ENCODE results near the gene MRI1. TPM values are rescaled to one million over a fixed set of nuclear protein-coding genes. Genes with fewer than 3 reads are reported as not detected.
"Not testable (repeated sequence)": the region's sequence is repeated elsewhere in the genome, so short reads cannot be mapped to it uniquely, and the experiment has no call there.

The MRI1 gene
- total RNA-seq, 4 donors from 2014 or later = 63.0 to 304 (median 99.2) TPM

- TF ChIP-seq POLR2A (IDR thresholded peaks at IDR 0.05) (no peak), POLR2AphosphoS5 (IDR thresholded peaks at IDR 0.05) (peak in 1 of 3 donors; percentile 12), CTCF (IDR thresholded peaks at IDR 0.05) (no peak)
- Histone ChIP-seq H3K4me1 (peaks cover 5 to 35% (median 23%) of the 10 kb centered on the region in 4 donors), H3K36me3 (no peaks in the 10 kb centered on the region), H3K4me3 (no peak overlapping the region), H3K27me3 (no peaks in the 10 kb centered on the region), H3K27ac (peak overlapping the region; percentile 64 to 74 (median 72)), H3K9me3 (no peaks in the 10 kb centered on the region)
- DNase-seq = peak; percentile 38
- intact Hi-C loops (cut with DNase I; ENCODE audit: low total_unique reads) (no loop called here), in situ Hi-C loops (cut with MboI; ENCODE audit: low pct_ligation_motif_present in 1 of 4, low pct_unique_long_range_greater_than_20kb in 1 of 4, low sequenced_read_pairs in 3 of 4) (no loop called here)
- 47 to 48% methylated on average over 4 to 8 of the region's 8 CpGs for WGBS, 2 donors (ENCODE audit: low coverage in 1 of 2)
Observed at GRCh38 chr19:13788991-13789390, 24.7 kb downstream of the MRI1 start.

- Histone ChIP-seq H3K27ac (no peak overlapping the region), H3K9me3 (no peaks in the 10 kb centered on the region), H3K4me3 (no peak overlapping the region), H3K27me3 (no peaks in the 10 kb centered on the region), H3K36me3 (no peaks in the 10 kb centered on the region), H3K4me1 (peaks cover 0 to 35% (median 25%) of the 10 kb centered on the region in 4 donors)
- in situ Hi-C loops (cut with MboI; ENCODE audit: low pct_ligation_motif_present in 1 of 4, low pct_unique_long_range_greater_than_20kb in 1 of 4, low sequenced_read_pairs in 3 of 4) = no loop called here
- no peak for DNase-seq
- TF ChIP-seq POLR2AphosphoS5 (IDR thresholded peaks at IDR 0.05) (no peak), CTCF (IDR thresholded peaks at IDR 0.05) (no peak), POLR2A (IDR thresholded peaks at IDR 0.05) (no peak), EP300 (IDR thresholded peaks at IDR 0.05; ENCODE audit: low read depth) (no peak)
- intact Hi-C loops (cut with DNase I; ENCODE audit: low total_unique reads) = loop anchor here (5.0 kb wide), 1 partner anchor 57 kb away; no protein-coding TSS in a partner anchor
- 72 to 74% methylated on average over 7 to 8 of the region's 8 CpGs for WGBS, 2 donors (ENCODE audit: low coverage in 1 of 2)
Observed at GRCh38 chr19:13790354-13790753, 26.0 kb downstream of the MRI1 start.

- 77 to 80% methylated on average over 1 to 9 of the region's 9 CpGs for WGBS, 2 donors (ENCODE audit: low coverage in 1 of 2)
- Histone ChIP-seq H3K4me1 (peaks cover 9 to 46% (median 37%) of the 10 kb centered on the region in 4 donors), H3K27ac (peak overlapping the region in 3 of 4 donors; percentile 92 to 95 (median 92))
- H3K36me3 ChIP-seq; H3K4me3 ChIP-seq; DNase-seq; H3K27me3 ChIP-seq; H3K9me3 ChIP-seq; in situ Hi-C loops (cut with MboI; ENCODE audit: low pct_ligation_motif_present in 1 of 4, low pct_unique_long_range_greater_than_20kb in 1 of 4, low sequenced_read_pairs in 3 of 4): not testable (repeated sequence)
- intact Hi-C loops (cut with DNase I; ENCODE audit: low total_unique reads) = loop anchor here (5.0 kb wide), 1 partner anchor 54 kb away; no protein-coding TSS in a partner anchor
Observed at GRCh38 chr19:13793317-13793716, 29.0 kb downstream of the MRI1 start.

GRCh38 chr19:13794398-13794756 lies 30.1 kb downstream of the MRI1 start:
- Histone ChIP-seq H3K4me1 (peaks cover 9 to 38% (median 32%) of the 10 kb centered on the region in 4 donors), H3K9me3 (no peaks in the 10 kb centered on the region), H3K27me3 (no peaks in the 10 kb centered on the region), H3K27ac (peak overlapping the region; percentile 91 to 95 (median 92)), H3K4me3 (peak overlapping the region; percentile 72 to 96 (median 78)), H3K36me3 (no peaks in the 10 kb centered on the region)
- in situ Hi-C loops (cut with MboI; ENCODE audit: low pct_ligation_motif_present in 1 of 4, low pct_unique_long_range_greater_than_20kb in 1 of 4, low sequenced_read_pairs in 3 of 4) (no loop called here), intact Hi-C loops (cut with DNase I; ENCODE audit: low total_unique reads) (loop anchor here (5.0 kb wide), 1 partner anchor 53 kb away; no protein-coding TSS in a partner anchor)
- 0 to 4% methylated on average over 3 to 8 of the region's 8 CpGs for WGBS, 2 donors (ENCODE audit: low coverage in 1 of 2)
- peak; percentile 78 for DNase-seq
- TF ChIP-seq POLR2AphosphoS5 (IDR thresholded peaks at IDR 0.05) (peak in 1 of 3 donors; percentile 38), EP300 (IDR thresholded peaks at IDR 0.05; ENCODE audit: low read depth) (no peak)

- Histone ChIP-seq H3K27ac (peak within 1 kb of the TSS; percentile 92 to 95 (median 92)), H3K4me3 (peak within 1 kb of the TSS; percentile 75 to 96 (median 88)), H3K36me3 (no peaks in the 10 kb centered on the region), H3K27me3 (no peaks in the 10 kb centered on the region), H3K4me1 (peaks cover 9 to 36% (median 32%) of the 10 kb centered on the region in 4 donors), H3K9me3 (no peaks in the 10 kb centered on the region)
- WGBS, 2 donors (ENCODE audit: low coverage in 1 of 2) = 1 to 20% methylated on average over 1 to 64 of the region's 71 CpGs
- TF ChIP-seq POLR2A (IDR thresholded peaks at IDR 0.05) (peak; percentile 70), EP300 (IDR thresholded peaks at IDR 0.05; ENCODE audit: low read depth) (no peak), POLR2AphosphoS5 (IDR thresholded peaks at IDR 0.05) (peak; percentile 50 to 75 (median 60)), CTCF (IDR thresholded peaks at IDR 0.05) (no peak)
- in situ Hi-C loops (cut with MboI; ENCODE audit: low pct_ligation_motif_present in 1 of 4, low pct_unique_long_range_greater_than_20kb in 1 of 4, low sequenced_read_pairs in 3 of 4) (no loop called here), intact Hi-C loops (cut with DNase I; ENCODE audit: low total_unique reads) (loop anchor here (5.0 kb wide), 1 partner anchor 52 kb away; no protein-coding TSS in a partner anchor)
- peak; percentile 99 for DNase-seq
Observed at GRCh38 chr19:13794757-13795589, 30.7 kb downstream of the MRI1 start, which contains the start of gene ZSWIM4. Gene ZSWIM4 (plus strand): TSS chr19:13795443. CDS start chr19:13795649, 206 bp downstream.

All from transverse colon (tissue), 4 donors.